ENCODE results near the gene NCSTN. TPM values are rescaled to one million over a fixed set of nuclear protein-coding genes. Genes with fewer than 3 reads are reported as not detected.

NCSTN gene
- total RNA-seq, 1 experiment from 2014 or later: 67.8 TPM

- H2BK120ac ChIP-seq (ENCODE audit: low read depth, low read length, poor library complexity, severe bottlenecking): no peak overlapping the region
- no peak overlapping the region for H3K23ac ChIP-seq (ENCODE audit: insufficient read length, low read depth, low read length)
- WGBS (ENCODE audit: extremely low coverage, insufficient read length, low lambda C conversion rate): no CpG with 5 or more reads among the region's 8 CpGs
- no peaks in the 10 kb centered on the region for H3K79me1 ChIP-seq (ENCODE audit: insufficient read depth, low read depth, low read length, poor library complexity, severe bottlenecking)
- no peaks in the 10 kb centered on the region for H3K9me3 ChIP-seq (ENCODE audit: control insufficient read depth, low read depth, low read length)
- no peaks in the 10 kb centered on the region for H3K9me3 Mint-ChIP-seq
- no peak overlapping the region for H3K56ac ChIP-seq (ENCODE audit: insufficient read length, low read depth, low read length)
- no peak overlapping the region for H3K18ac ChIP-seq (ENCODE audit: insufficient read length, low read depth, low read length)
- H3K27me3 ChIP-seq (ENCODE audit: insufficient read depth, low read length): no peaks in the 10 kb centered on the region
- H2BK5ac ChIP-seq (ENCODE audit: insufficient read length, low read length): no peak overlapping the region
- H3K4me3 Mint-ChIP-seq: no peak overlapping the region
- no peaks in the 10 kb centered on the region for H3K4me1 Mint-ChIP-seq
- no peaks in the 10 kb centered on the region for H3K23me2 ChIP-seq (ENCODE audit: insufficient read length, low read depth, low read length, poor library complexity, severe bottlenecking)
- no peak overlapping the region for H2AFZ ChIP-seq (ENCODE audit: low read length)
- no peaks in the 10 kb centered on the region for H3K4me1 ChIP-seq (ENCODE audit: insufficient read depth, low read length)
- no peak overlapping the region for H4K91ac ChIP-seq (ENCODE audit: insufficient read length, low read depth, low read length)
- H4K5ac ChIP-seq (ENCODE audit: insufficient read length, low read depth, low read length): no peak overlapping the region
- no peak overlapping the region for H2AK5ac ChIP-seq (ENCODE audit: insufficient read length, low read length)
- no peak overlapping the region for H2BK20ac ChIP-seq (ENCODE audit: low read depth, low read length, poor library complexity, severe bottlenecking)
- no peak overlapping the region for H2BK12ac ChIP-seq (ENCODE audit: insufficient read length, low read depth, low read length)
- H4K20me1 ChIP-seq (ENCODE audit: control insufficient read depth, insufficient read depth, insufficient read length): no peaks in the 10 kb centered on the region
- no peak overlapping the region for H3K9ac ChIP-seq (ENCODE audit: extremely low read depth, insufficient read length, low read length)
- no peak overlapping the region for H3K27ac ChIP-seq (ENCODE audit: insufficient read length, low read depth, low read length)
- peaks cover 27 to 78% (median 71%) of the 10 kb centered on the region in 3 experiments; a peak in 6 of 7 replicates for H3K36me3 Mint-ChIP-seq (ENCODE audit: insufficient read depth in 1 of 3, low read depth in 3 of 3)
- no peak overlapping the region; a peak in 1 of 7 replicates for H3K27ac Mint-ChIP-seq
- TF ChIP-seq CTCF (conservative IDR thresholded peaks at IDR 0.05): no peak
- H3K14ac ChIP-seq (ENCODE audit: insufficient read depth, low read length): no peak overlapping the region
- H3K4me2 ChIP-seq (ENCODE audit: insufficient read depth, insufficient read length, low read length): no peak overlapping the region
- H3K79me2 ChIP-seq (ENCODE audit: insufficient read depth, low read length): no peaks in the 10 kb centered on the region
- no peaks in the 10 kb centered on the region for H3K27me3 Mint-ChIP-seq (ENCODE audit: low read depth)
- DNase-seq: no peak
- no peak overlapping the region for H3T11ph ChIP-seq (ENCODE audit: low read length)
- H3K4ac ChIP-seq (ENCODE audit: low read depth, low read length): no peak overlapping the region
- H2BK15ac ChIP-seq (ENCODE audit: low read depth, low read length): no peak overlapping the region
- no peak overlapping the region for H4K8ac ChIP-seq (replicated peaks; ENCODE audit: insufficient read length, low read depth, low read length)
These were observed 15.0 kb upstream of the NCSTN start for GRCh38 chr1:160328184-160328583.

All from H9 (cell line).